Endothelial cell of hepatic sinusoid (primary cell): ENCODE data around the gene AHNAK.

Experiments
- in situ Hi-C: cut with HindIII; loops from 2 replicates; pipeline ENCODE4 v1.10.0; 2017; ENCODE audit warnings: low sequenced_read_pairs

Gene AHNAK

GRCh38 chr11:62553080-62553838, 6.7 kb upstream of the AHNAK start:
- in situ Hi-C loops, result loop anchor here (5.0 kb wide), 2 partner anchors 36 to 116 kb away; no protein-coding TSS in a partner anchor

GRCh38 chr11:62552485-62553079, 6.0 kb upstream of the AHNAK start:
- in situ Hi-C loops, result loop anchor here (5.0 kb wide), 2 partner anchors 35 to 115 kb away; no protein-coding TSS in a partner anchor

- in situ Hi-C loops, result loop anchor here (5.0 kb wide), 2 partner anchors 33 to 113 kb away; no protein-coding TSS in a partner anchor
Observed at GRCh38 chr11:62550478-62550877, 3.9 kb upstream of the AHNAK start.

- in situ Hi-C loops, result no loop called here
Observed at GRCh38 chr11:62548545-62549335, 2.1 kb upstream of the AHNAK start.

GRCh38 chr11:62547691-62548281, 1.2 kb upstream of the AHNAK start:
- in situ Hi-C loops, result no loop called here

GRCh38 chr11:62546929-62547625, 471 bp upstream of the AHNAK start:
- in situ Hi-C loops, result no loop called here

- in situ Hi-C loops, result no loop called here
Observed at GRCh38 chr11:62545437-62546243, 966 bp downstream of the AHNAK start.

GRCh38 chr11:62544581-62545436, 1.8 kb downstream of the AHNAK start:
- in situ Hi-C loops, result no loop called here

- in situ Hi-C loops, result no loop called here
Observed at GRCh38 chr11:62543680-62544444, 2.7 kb downstream of the AHNAK start.

- in situ Hi-C loops, result no loop called here
Observed at GRCh38 chr11:62542750-62543567, 3.6 kb downstream of the AHNAK start.

GRCh38 chr11:62542111-62542745, 4.4 kb downstream of the AHNAK start:
- in situ Hi-C loops, result no loop called here

- in situ Hi-C loops, result no loop called here
Observed at GRCh38 chr11:62540804-62541701, 5.6 kb downstream of the AHNAK start.

- in situ Hi-C loops, result no loop called here
Observed at GRCh38 chr11:62539238-62539925, 7.2 kb downstream of the AHNAK start.

- in situ Hi-C loops, result no loop called here
Observed at GRCh38 chr11:62538470-62539237, 8.0 kb downstream of the AHNAK start.
